ENCODE measurements around the gene HOXC13. TPM values are rescaled to one million over a fixed set of nuclear protein-coding genes. Genes with fewer than 3 reads are reported as not detected.

HOXC13 gene
- polyA plus RNA-seq, 1 donor (not counting 4 experiments of a cell fraction or from before 2014, with no cell fraction given) = 4.8 TPM

GRCh38 chr12:53974084-53975063 is 35.7 kb downstream of the HOXC13 start, which contains the start of gene HOTAIR:
TSS of gene HOTAIR (minus strand) at chr12:53974954.
- Histone ChIP-seq H3K4me2 (ENCODE audit: control insufficient read depth, extremely low read depth, insufficient read depth, low read depth, low read length) (peak within 1 kb of the TSS; percentile 81), H4K20me1 (ENCODE audit: control insufficient read depth, extremely low read depth, insufficient read depth, low read length) (no peaks in the 10 kb centered on the region), H3K4me3 (ENCODE audit: control insufficient read depth in 2 of 3, extremely low read depth in 1 of 3, insufficient read depth in 2 of 3, low read depth in 1 of 3, low read length in 3 of 3) (peak within 1 kb of the TSS; percentile 54 to 89 (median 68)), H3K36me3 (ENCODE audit: control insufficient read depth in 2 of 2, extremely low read depth in 1 of 2, insufficient read depth in 2 of 2, low read length in 2 of 2) (no peaks in the 10 kb centered on the region), H3K9me1 (ENCODE audit: control insufficient read depth, extremely low read depth, insufficient read depth, low read length) (no peaks in the 10 kb centered on the region), H3K27ac (ENCODE audit: control insufficient read depth, insufficient read depth, low read length) (peak within 1 kb of the TSS; percentile 74), H3K27me3 (ENCODE audit: control insufficient read depth, extremely low read depth, insufficient read depth, low read length) (no peaks in the 10 kb centered on the region), H3K4me1 (ENCODE audit: control insufficient read depth, extremely low read depth, insufficient read depth, low read length) (peaks cover 37% of the 10 kb centered on the region), H3K79me2 (ENCODE audit: control insufficient read depth, insufficient read depth, low read length) (peaks cover 22% of the 10 kb centered on the region), H3K9me3 (ENCODE audit: control insufficient read depth, low read depth, low read length) (no peaks in the 10 kb centered on the region), H3K9ac (ENCODE audit: control insufficient read depth, extremely low read depth, insufficient read depth, low read length) (peak within 1 kb of the TSS; percentile 89), H2AFZ (ENCODE audit: control insufficient read depth, low read length) (peak within 1 kb of the TSS; percentile 78)
- no peak for DNase-seq (ENCODE audit: low read depth, low spot score)
- TF ChIP-seq EZH2 (IDR thresholded peaks at IDR 0.05; ENCODE audit: low read length) = no peak
- TF ChIP-seq CTCF (optimal IDR thresholded peaks at IDR 0.05 in 1 of 3, IDR thresholded peaks at IDR 0.05 in 1 of 3, conservative IDR thresholded peaks at IDR 0.05 in 1 of 3; ENCODE audit: extremely low read depth in 1 of 3, insufficient read depth in 2 of 3, low read length in 3 of 3) = no peak
- no peak for FAIRE-seq
- dilution Hi-C loops (cut with MboI; ENCODE audit: extremely low pct_ligation_motif_present, low sequenced_read_pairs) = no loop called here

- H3K4me2 ChIP-seq (ENCODE audit: control insufficient read depth, extremely low read depth, insufficient read depth, low read depth, low read length) = peak overlapping the region; percentile 81
- no peak overlapping the region for H3K27ac ChIP-seq (ENCODE audit: control insufficient read depth, insufficient read depth, low read length)
- no peak for TF ChIP-seq CTCF (optimal IDR thresholded peaks at IDR 0.05 in 1 of 3, IDR thresholded peaks at IDR 0.05 in 1 of 3, conservative IDR thresholded peaks at IDR 0.05 in 1 of 3; ENCODE audit: extremely low read depth in 1 of 3, insufficient read depth in 2 of 3, low read length in 3 of 3)
- TF ChIP-seq EZH2 (IDR thresholded peaks at IDR 0.05; ENCODE audit: low read length) = no peak
- H3K9me1 ChIP-seq (ENCODE audit: control insufficient read depth, extremely low read depth, insufficient read depth, low read length) = no peaks in the 10 kb centered on the region
- H3K9ac ChIP-seq (ENCODE audit: control insufficient read depth, extremely low read depth, insufficient read depth, low read length) = peak overlapping the region; percentile 89
- H3K79me2 ChIP-seq (ENCODE audit: control insufficient read depth, insufficient read depth, low read length) = peaks cover 22% of the 10 kb centered on the region
- no peaks in the 10 kb centered on the region for H3K9me3 ChIP-seq (ENCODE audit: control insufficient read depth, low read depth, low read length)
- H3K4me3 ChIP-seq (ENCODE audit: control insufficient read depth in 2 of 3, extremely low read depth in 1 of 3, insufficient read depth in 2 of 3, low read depth in 1 of 3, low read length in 3 of 3) = peak overlapping the region; percentile 54 to 89 (median 68)
- no peak overlapping the region for H2AFZ ChIP-seq (ENCODE audit: control insufficient read depth, low read length)
- H4K20me1 ChIP-seq (ENCODE audit: control insufficient read depth, extremely low read depth, insufficient read depth, low read length) = no peaks in the 10 kb centered on the region
- peaks cover 39% of the 10 kb centered on the region for H3K4me1 ChIP-seq (ENCODE audit: control insufficient read depth, extremely low read depth, insufficient read depth, low read length)
- dilution Hi-C loops (cut with MboI; ENCODE audit: extremely low pct_ligation_motif_present, low sequenced_read_pairs) = no loop called here
- no peaks in the 10 kb centered on the region for H3K36me3 ChIP-seq (ENCODE audit: control insufficient read depth in 2 of 2, extremely low read depth in 1 of 2, insufficient read depth in 2 of 2, low read length in 2 of 2)
- H3K27me3 ChIP-seq (ENCODE audit: control insufficient read depth, extremely low read depth, insufficient read depth, low read length) = no peaks in the 10 kb centered on the region
- FAIRE-seq (no peak), DNase-seq (ENCODE audit: low read depth, low spot score) (no peak)
These were observed 36.4 kb downstream of the HOXC13 start for GRCh38 chr12:53975064-53975471.

Data from keratinocyte (primary cell).